ENCODE results near the gene NAPSA. TPM values are rescaled to one million over a fixed set of nuclear protein-coding genes. Genes with fewer than 3 reads are reported as not detected.
"Not testable (repeated sequence)": the region's sequence is repeated elsewhere in the genome, so short reads cannot be mapped to it uniquely, and the experiment has no call there.

Gene NAPSA
- total RNA-seq, 1 donor from 2014 or later, result 1.6 TPM

- intact Hi-C loops (cut with DNase I), result no loop called here
- Histone ChIP-seq H3K9me3 (no peaks in the 10 kb centered on the region), H3K4me3 (peak overlapping the region in 1 of 2 donors; percentile 59), H3K36me3 (no peaks in the 10 kb centered on the region), H3K27me3 (no peaks in the 10 kb centered on the region), H3K4me1 (peaks cover 0 to 2% of the 10 kb centered on the region in 2 donors), H3K27ac (no peak overlapping the region)
- DNase-seq (ENCODE audit: low spot score in 2 of 2), result no peak
- TF ChIP-seq, protein P1, sequence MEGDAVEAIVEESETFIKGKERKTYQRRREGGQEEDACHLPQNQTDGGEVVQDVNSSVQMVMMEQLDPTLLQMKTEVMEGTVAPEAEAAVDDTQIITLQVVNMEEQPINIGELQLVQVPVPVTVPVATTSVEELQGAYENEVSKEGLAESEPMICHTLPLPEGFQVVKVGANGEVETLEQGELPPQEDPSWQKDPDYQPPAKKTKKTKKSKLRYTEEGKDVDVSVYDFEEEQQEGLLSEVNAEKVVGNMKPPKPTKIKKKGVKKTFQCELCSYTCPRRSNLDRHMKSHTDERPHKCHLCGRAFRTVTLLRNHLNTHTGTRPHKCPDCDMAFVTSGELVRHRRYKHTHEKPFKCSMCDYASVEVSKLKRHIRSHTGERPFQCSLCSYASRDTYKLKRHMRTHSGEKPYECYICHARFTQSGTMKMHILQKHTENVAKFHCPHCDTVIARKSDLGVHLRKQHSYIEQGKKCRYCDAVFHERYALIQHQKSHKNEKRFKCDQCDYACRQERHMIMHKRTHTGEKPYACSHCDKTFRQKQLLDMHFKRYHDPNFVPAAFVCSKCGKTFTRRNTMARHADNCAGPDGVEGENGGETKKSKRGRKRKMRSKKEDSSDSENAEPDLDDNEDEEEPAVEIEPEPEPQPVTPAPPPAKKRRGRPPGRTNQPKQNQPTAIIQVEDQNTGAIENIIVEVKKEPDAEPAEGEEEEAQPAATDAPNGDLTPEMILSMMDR (IDR thresholded peaks at IDR 0.05), result no peak
Measured at GRCh38 chr19:50359328-50359818, 6.1 kb downstream of the NAPSA start.

- intact Hi-C loops (cut with DNase I), result no loop called here
- peaks cover 0 to 2% of the 10 kb centered on the region in 2 donors for H3K4me1 ChIP-seq
- H3K36me3 ChIP-seq, result no peaks in the 10 kb centered on the region
- DNase-seq (ENCODE audit: low spot score in 2 of 2), result peak in 1 of 2 donors; percentile 76
- TF ChIP-seq, protein P1 (IDR thresholded peaks at IDR 0.05), result no peak
- no peaks in the 10 kb centered on the region for H3K27me3 ChIP-seq
- H3K9me3 ChIP-seq, result no peaks in the 10 kb centered on the region
- peak overlapping the region; percentile 81 to 86 for H3K27ac ChIP-seq
- peak overlapping the region; percentile 50 to 59 for H3K4me3 ChIP-seq
Measured at GRCh38 chr19:50358483-50359327, 6.7 kb downstream of the NAPSA start.

DNA sequence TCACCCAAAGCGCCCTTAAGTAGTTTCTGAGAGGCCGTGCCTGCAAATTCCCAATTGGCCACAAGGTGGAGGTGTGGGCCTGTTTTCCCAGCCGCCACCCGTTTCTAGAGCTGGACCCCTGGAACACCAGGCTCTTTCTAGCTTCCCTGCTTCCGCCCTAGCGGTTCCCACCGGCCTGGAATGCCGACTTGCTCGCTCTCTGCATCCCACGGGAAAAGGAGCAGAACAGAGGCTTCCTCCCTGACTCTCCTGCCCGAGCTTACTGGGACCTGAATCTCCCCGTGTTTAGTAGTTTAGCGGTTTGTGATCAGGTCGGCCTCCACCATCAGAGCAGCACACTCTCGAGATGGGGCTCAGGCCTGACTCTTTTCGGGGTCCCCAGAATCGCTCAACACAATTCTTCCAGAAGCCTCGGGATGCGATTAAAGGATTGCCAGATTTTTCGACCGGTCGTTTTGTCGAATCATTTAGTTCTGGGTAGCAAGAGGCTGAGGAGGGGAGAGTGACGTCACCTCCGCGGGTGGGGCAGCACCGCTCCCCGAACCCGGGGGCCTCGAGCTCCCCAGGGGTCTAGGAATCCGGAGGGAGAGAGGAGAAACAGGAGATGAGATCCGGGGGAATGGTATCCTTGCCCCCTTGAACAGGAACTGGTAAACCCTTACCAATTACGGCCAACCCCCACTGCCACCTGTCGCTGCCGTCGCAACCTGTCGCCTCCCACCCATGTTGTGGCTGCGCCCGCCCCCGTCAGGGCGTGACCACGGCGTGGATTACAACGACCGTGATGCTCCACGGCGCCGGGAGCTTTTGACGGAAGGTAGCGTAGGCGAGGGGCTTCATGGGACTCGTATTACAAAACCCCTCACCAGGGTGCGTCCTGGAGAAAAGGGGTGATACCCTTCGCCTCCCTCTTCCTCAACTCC lies 8.0 kb downstream of the NAPSA start:
- peak overlapping the region; percentile 50 to 59 for H3K4me3 ChIP-seq
- intact Hi-C loops (cut with DNase I), result loop anchor here (1.0 to 2.0 kb wide), 2 partner anchors 11 to 425 kb away; no protein-coding TSS in a partner anchor
- H3K27ac ChIP-seq, result peak overlapping the region; percentile 81 to 86
- no peaks in the 10 kb centered on the region for H3K36me3 ChIP-seq
- TF ChIP-seq, protein P1 (IDR thresholded peaks at IDR 0.05), result peak; percentile 80 to 89 (median 85)
- H3K9me3 ChIP-seq, result no peaks in the 10 kb centered on the region
- DNase-seq (ENCODE audit: low spot score in 2 of 2), result peak; percentile 41 to 90
- no peaks in the 10 kb centered on the region for H3K27me3 ChIP-seq
- peaks cover 0 to 2% of the 10 kb centered on the region in 2 donors for H3K4me1 ChIP-seq

DNA sequence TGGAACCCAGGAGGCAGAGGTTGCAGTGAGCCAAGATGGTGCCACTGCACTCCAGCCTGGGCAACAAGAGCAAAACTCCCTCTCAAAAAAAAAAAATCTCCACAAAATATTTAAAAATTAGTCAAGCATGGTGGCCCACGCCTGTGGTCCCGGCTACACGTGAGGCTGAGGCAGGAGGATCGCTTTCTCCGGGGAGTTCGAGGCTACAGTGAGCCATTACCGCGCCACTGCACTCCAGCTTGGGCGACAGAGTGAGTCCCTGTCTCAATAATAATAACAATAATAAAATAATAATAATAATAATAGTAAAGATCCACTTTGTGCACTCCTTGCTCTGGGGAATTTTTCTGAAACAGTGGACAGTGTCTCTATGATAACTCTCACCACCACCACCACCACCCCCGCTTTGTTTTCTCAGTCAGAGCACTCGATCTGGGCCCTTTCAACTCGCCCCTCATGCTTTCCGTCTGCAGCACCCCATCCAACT lies 8.7 kb downstream of the NAPSA start:
- peak overlapping the region in 1 of 2 donors; percentile 59 for H3K4me3 ChIP-seq
- H3K36me3 ChIP-seq, result no peaks in the 10 kb centered on the region
- TF ChIP-seq, protein P1 (IDR thresholded peaks at IDR 0.05), result no peak
- no peak for DNase-seq (ENCODE audit: low spot score in 2 of 2)
- H3K4me1 ChIP-seq, result peaks cover 0 to 2% of the 10 kb centered on the region in 2 donors
- no peak overlapping the region for H3K27ac ChIP-seq
- intact Hi-C loops (cut with DNase I), result loop anchor here (1.0 to 2.0 kb wide), 2 partner anchors 12 to 426 kb away; no protein-coding TSS in a partner anchor
- H3K9me3 ChIP-seq, result no peaks in the 10 kb centered on the region
- H3K27me3 ChIP-seq, result no peaks in the 10 kb centered on the region

GRCh38 chr19:50353487-50353880 lies 12.0 kb downstream of the NAPSA start:
- H3K27me3 ChIP-seq; H3K4me3 ChIP-seq; H3K4me1 ChIP-seq; H3K36me3 ChIP-seq; DNase-seq (ENCODE audit: low spot score in 2 of 2); H3K27ac ChIP-seq; intact Hi-C loops (cut with DNase I); H3K9me3 ChIP-seq: not testable (repeated sequence)

Measured in ascending aorta (tissue), 2 donors.